GM19468 (cell line): ENCODE results near the gene DPM2.

Source experiments
- ATAC-seq: cut with Tn5 transposase; IDR thresholded peaks from one replicate; pipeline ENCODE4 v1.9.1; 2021; ENCODE audit warnings: mild to moderate bottlenecking, moderate library complexity, moderate number of reproducible peaks; ENCODE audit not compliant: unreplicated experiment; ENCODE audit errors: extremely low read depth

DPM2 gene

GRCh38 chr9:127974001-127974768, 36.5 kb upstream of the DPM2 start:
- ATAC-seq = no peak

GRCh38 chr9:127973169-127974000, 35.7 kb upstream of the DPM2 start:
- ATAC-seq = no peak

GRCh38 chr9:127972236-127972871, 34.7 kb upstream of the DPM2 start:
- ATAC-seq = no peak

GRCh38 chr9:127971357-127972235, 33.9 kb upstream of the DPM2 start:
- no peak for ATAC-seq

GRCh38 chr9:127970401-127971313, 33.0 kb upstream of the DPM2 start:
- ATAC-seq = peak; percentile 87

- no peak for ATAC-seq
Measured at GRCh38 chr9:127968700-127969383, 31.2 kb upstream of the DPM2 start.

GRCh38 chr9:127968042-127968441, 30.4 kb upstream of the DPM2 start:
- ATAC-seq = no peak

- no peak for ATAC-seq
Measured at GRCh38 chr9:127967151-127967809, 29.6 kb upstream of the DPM2 start.

- no peak for ATAC-seq
Measured at GRCh38 chr9:127966416-127967150, 28.9 kb upstream of the DPM2 start.

GRCh38 chr9:127965953-127966352, 28.3 kb upstream of the DPM2 start:
- no peak for ATAC-seq

- no peak for ATAC-seq
Measured at GRCh38 chr9:127963359-127964064, 25.9 kb upstream of the DPM2 start.

GRCh38 chr9:127963041-127963358, 25.3 kb upstream of the DPM2 start:
- ATAC-seq = no peak

- ATAC-seq = no peak
Measured at GRCh38 chr9:127962278-127962677, 24.6 kb upstream of the DPM2 start.

- no peak for ATAC-seq
Measured at GRCh38 chr9:127961613-127962155, 24.0 kb upstream of the DPM2 start.

GRCh38 chr9:127961155-127961490, 23.5 kb upstream of the DPM2 start:
- no peak for ATAC-seq

- no peak for ATAC-seq
Measured at GRCh38 chr9:127960410-127961154, 22.9 kb upstream of the DPM2 start.
